Epidermal melanocyte (primary cell): ENCODE results near the gene EPOP.

Experiments used
- DNase-seq: peaks from one replicate; pipeline ENCODE4 v3.0.0; 2011; ENCODE audit warnings: low spot score; ENCODE audit not compliant: insufficient read length

EPOP gene

GRCh38 chr17:38674749-38675615 lies at the start of gene EPOP:
EPOP (minus strand) TSS chr17:38674957; CDS start chr17:38674495, 462 bp downstream.
- DNase-seq = peak; percentile 68

GRCh38 chr17:38721802-38722201 lies 47.0 kb upstream of the EPOP start:
- no peak for DNase-seq

- no peak for DNase-seq
Observed at GRCh38 chr17:38720941-38721340, 46.2 kb upstream of the EPOP start.

GRCh38 chr17:38719943-38720641 lies 45.3 kb upstream of the EPOP start:
- no peak for DNase-seq

GRCh38 chr17:38719289-38719942 lies 44.7 kb upstream of the EPOP start:
- DNase-seq = no peak

DNA sequence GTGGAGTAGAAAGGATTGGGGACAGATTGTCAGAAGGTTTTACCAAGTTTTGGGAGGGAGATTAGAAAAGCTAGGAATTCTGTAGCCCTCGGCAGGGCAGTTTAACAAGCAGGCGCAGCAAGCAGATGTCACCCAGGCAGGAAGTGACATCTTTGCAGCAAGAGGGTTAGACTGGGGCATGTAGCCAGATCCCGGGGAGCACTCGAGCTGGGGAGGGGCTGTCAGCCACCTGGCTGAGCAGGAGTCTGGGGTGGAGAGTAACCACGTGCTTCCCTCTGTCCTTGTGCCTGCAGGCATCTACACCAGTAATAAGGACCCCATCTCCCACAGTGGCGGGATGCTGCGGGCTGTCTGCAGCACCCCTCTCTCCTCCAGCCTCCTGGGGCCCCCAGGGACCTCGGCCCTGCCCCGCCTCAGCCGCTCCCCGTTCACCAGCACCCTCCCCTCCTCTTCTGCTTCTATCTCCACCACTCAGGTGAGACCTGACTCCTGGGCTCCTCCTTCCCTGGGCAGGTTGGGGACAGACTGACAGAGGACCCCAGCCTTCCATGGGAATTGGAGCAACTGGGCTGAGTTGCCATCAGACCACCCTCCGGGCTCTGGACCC lies 42.5 kb upstream of the EPOP start:
- no peak for DNase-seq

DNA sequence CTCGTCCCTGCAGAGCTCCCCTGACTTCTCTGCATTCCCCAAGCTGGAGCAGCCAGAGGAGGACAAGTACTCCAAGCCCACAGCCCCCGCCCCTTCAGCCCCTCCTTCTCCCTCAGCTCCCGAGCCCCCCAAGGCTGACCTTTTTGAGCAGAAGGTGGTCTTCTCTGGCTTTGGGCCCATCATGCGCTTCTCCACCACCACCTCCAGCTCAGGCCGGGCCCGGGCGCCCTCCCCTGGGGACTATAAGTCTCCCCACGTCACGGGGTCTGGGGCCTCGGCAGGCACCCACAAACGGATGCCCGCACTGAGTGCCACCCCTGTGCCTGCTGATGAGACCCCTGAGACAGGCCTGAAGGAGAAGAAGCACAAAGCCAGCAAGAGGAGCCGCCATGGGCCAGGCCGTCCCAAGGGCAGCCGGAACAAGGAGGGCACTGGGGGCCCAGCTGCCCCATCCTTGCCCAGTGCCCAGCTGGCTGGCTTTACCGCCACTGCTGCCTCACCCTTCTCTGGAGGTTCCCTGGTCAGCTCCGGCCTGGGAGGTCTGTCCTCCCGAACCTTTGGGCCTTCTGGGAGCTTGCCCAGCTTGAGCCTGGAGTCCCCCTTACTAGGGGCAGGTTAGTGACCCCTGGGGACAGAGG lies 41.7 kb upstream of the EPOP start:
- DNase-seq = no peak

DNA sequence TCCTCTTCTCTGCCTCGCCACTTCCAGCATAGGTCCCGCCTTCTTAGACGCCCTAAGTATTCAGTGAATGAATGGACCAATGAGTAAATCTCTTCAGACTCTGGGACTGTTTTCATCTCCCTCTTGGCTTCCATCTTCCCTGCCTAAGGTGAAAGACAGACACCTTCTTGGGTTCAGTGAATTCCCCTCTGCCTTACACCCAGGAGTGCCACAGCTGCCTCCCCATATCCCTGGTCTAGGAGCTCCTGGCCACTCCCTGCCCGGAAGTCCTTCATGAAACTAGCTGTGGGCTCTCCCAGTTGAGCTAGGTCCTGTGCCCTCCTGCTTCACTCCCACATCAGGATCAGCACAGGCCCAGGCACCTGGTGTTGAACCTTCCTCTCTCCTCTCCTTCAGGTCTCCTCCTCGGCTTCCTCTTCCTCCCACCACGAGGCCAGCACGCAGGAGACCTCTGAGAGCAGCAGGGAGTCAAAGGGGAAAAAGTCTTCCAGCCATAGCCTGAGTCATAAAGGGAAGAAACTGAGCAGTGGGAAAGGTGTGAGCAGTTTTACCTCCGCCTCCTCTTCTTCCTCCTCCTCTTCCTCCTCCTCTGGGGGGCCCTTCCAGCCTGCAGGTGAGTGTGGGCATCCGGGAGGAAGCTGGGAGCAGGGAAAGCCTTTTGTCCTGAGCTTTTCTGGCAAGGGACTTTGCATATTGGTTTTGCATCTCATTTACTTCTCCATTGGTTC lies 40.6 kb upstream of the EPOP start:
- no peak for DNase-seq

GRCh38 chr17:38713456-38714075 lies 38.8 kb upstream of the EPOP start:
- DNase-seq = no peak

DNA sequence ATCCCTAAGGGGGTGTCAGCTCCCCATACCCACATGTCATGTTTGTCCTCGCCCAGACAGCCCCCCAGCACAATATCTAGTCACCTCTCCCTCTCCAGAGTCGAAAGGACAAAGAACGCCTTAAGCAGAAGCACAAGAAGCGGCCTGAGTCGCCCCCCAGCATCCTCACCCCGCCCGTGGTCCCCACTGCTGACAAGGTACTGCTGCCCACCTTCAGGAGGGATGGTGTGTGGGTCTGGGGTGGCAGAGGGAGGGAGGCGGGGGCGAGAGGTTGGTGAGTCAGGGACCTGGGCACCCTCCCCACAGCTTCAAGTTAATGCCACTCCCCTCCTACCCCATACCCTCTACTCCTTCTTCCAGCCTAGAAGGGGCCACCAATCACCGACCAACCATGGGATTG lies 37.8 kb upstream of the EPOP start:
- no peak for DNase-seq

DNA sequence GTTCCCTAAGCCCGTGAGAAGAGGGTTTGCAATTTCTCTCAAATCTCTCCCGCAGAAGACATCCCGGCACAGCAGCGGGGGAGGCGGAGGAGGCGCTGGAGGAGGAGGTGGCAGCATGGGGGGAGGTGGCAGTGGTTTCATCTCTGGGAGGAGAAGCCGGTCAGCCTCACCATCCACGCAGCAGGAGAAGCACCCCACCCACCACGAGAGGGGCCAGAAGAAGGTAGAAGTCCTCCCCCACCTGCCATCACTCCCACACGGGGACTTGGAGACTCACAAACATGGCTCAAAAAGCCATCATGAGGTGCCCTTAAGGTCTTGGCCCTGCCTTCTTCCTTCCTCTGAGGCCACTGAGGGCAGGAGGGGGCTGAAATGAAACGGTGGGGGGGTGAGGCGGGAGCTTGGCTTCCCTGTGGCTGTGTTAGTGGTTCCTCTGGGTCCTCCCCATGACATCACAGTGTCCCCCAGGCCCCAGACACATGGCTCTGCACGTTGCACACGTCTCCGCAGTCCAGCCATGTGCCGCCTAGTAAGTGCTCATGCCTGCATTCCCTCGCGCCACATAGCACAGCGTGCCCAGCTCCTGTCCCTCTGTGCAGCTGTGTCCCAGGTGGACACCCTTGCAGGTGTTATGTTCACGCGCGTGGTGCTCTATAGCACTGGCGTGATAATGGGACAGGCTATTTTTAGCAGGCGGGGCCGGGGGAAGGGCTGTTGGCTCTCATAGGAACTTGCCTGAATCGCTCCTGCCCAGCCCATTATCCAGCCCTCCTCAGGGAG lies 37.2 kb upstream of the EPOP start:
- DNase-seq = no peak

DNA sequence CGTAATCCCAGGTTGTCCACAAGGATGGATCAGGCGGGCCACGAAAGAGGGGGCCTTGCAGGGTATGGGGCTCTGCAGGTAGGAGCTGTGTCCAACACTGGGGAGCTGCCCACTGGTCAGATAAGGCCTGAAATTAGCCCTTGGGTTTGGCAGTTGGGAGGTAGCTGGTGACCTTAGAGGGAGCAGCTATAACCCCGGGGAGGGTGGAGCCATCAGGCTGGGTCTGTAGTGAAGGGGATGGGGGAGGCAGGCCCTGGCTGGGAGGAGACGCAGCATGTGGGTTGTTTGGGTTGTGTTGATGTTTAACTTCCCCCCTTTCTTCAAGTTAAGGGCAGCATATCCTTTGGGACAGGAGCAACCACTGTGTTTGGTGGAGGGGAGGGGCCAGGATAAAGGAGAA lies 36.2 kb upstream of the EPOP start:
- no peak for DNase-seq

- DNase-seq = no peak
Observed at GRCh38 chr17:38710604-38710962, 35.8 kb upstream of the EPOP start.

GRCh38 chr17:38709864-38710603 lies 35.3 kb upstream of the EPOP start:
- DNase-seq = no peak

- DNase-seq = no peak
Observed at GRCh38 chr17:38709104-38709820, 34.5 kb upstream of the EPOP start.

DNA sequence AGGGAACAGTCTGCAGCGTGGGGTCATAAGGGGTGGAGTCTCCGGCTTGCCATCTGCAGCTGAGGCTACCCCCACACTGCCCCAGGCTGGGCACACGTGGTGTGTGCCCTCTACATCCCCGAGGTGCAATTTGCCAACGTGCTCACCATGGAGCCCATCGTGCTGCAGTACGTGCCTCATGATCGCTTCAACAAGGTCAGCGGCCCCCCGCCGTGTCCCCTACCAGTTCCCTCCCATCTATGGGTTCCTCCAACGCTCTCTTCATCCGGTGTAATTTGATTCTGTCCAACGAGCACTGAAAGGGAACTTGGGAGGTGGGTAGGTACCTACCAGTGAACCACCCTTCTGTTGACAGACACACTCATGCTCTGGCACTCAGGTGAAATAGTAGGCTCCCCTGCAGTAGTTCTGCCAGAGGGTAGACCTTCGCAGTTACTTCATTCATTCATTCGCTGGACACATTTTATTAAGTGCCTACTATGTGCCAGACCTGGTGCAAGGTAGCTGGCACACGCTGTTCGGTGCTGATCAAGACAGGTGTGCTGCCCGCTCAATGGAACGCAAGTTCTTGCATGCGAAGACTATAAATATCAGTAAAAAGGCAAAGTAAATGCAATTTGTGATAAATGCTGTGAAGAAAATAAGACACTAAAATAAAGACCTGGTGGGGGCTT lies 33.1 kb upstream of the EPOP start:
- no peak for DNase-seq

DNA sequence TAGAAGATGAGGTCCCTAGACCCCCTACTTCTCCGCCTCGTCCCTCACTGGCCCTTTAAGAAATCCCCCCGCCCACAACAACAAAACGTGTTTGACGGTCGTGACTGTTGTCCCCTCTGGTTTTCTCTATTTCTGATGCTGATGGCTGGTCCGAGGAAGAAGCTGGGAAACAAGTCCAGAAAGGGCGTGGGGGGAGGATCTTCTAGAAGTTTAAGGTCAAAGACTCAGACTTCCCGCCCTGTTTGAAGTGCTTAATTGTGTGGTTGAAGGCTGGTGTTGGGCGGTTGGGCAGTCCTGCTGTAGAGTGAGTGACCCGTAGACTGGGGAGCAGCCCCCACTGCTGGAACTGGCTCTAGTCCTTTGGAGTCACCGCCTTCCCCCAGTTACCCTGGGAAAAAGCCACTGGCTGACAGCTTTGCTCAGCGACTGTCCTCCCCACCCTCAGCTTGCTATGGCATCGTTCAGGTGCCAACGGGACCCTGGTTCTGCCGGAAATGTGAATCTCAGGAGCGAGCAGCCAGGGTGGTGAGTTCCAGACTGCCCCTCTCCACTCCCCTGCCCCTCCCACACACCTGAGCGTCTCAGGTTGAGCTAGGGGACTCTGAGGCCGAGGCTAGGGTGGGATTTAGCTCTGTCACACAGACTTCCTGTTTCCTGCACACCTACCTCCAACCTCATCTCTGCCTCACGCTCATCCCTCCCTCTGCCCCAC lies 31.9 kb upstream of the EPOP start:
- DNase-seq = no peak
